Activated CD8-positive, alpha-beta T cell treated with anti-CD3 and anti-CD28 coated beads, Interleukin-2, amount 10 ng/mL, durations not matched to agents 7 days and 5 days (primary cell): Measurements from ENCODE around the gene ADK. TPM values are rescaled to one million over a fixed set of nuclear protein-coding genes. Genes with fewer than 3 reads are reported as not detected.

Experiments used
- ATAC-seq: fragments of 150-1000 bp; cut with Tn5 transposase; one replicate; pipeline ENCODE4 v1.10.0; 2021; ENCODE audit warnings: moderate library complexity
- CTCF ChIA-PET: fragments of 350-600 bp; sonication (Branson Sonifier 250); formaldehyde crosslinking; loops from one replicate; lab custom pipeline; 2021; ENCODE audit warnings: antibody characterized with exemption; lab: Charles Lee
- POLR2A ChIA-PET: fragments of 350-600 bp; sonication (Branson Sonifier 250); formaldehyde crosslinking; loops from one replicate; lab custom pipeline; 2021; ENCODE audit warnings: antibody characterized with exemption; lab: Charles Lee
- DNase-seq: peaks from one replicate; pipeline ENCODE4 v3.0.0-alpha.2; 2020
- H3K27ac Mint-ChIP-seq: one replicate; pipeline ENCODE4 v1.8.0; 2021; ENCODE audit warnings: mild to moderate bottlenecking, mixed read lengths
- H3K27me3 Mint-ChIP-seq: one replicate; pipeline ENCODE4 v1.8.0; 2021; ENCODE audit warnings: low read depth, mixed read lengths
- H3K36me3 Mint-ChIP-seq: one replicate; pipeline ENCODE4 v1.8.0; 2021; ENCODE audit warnings: low read depth, mixed read lengths
- H3K4me1 Mint-ChIP-seq: one replicate; pipeline ENCODE4 v1.8.0; 2021; ENCODE audit warnings: low read depth, mixed read lengths
- H3K4me3 Mint-ChIP-seq: one replicate; pipeline ENCODE4 v1.8.0; 2021; ENCODE audit warnings: mild to moderate bottlenecking, mixed read lengths
- H3K9me3 Mint-ChIP-seq: one replicate; pipeline ENCODE4 v1.8.0; 2022; ENCODE audit warnings: mixed read lengths; ENCODE audit not compliant: insufficient read depth
- total RNA-seq, 2 experiments: library from RNA; stranded (reverse); gene quantifications; one replicate each; pipeline ENCODE4 v1.2.3, GENCODE V29; 2021

The ADK gene
- total RNA-seq, 2 experiments from 2014 or later = 40.2 to 42.1 TPM

GRCh38 chr10:74738052-74738451 is 587.0 kb downstream of the ADK start:
- Mint-ChIP-seq H3K27ac (peak overlapping the region; percentile 97), H3K4me3 (no peak overlapping the region)
- POLR2A ChIA-PET = interaction anchor here (0.8 to 2.3 kb wide), 4 partner anchors 15 to 283 kb away, joined by 3 to 6 read pairs (median 4); partner anchors contain the start of gene KAT6B

GRCh38 chr10:74738542-74738941 is 587.5 kb downstream of the ADK start:
- POLR2A ChIA-PET = interaction anchor here (0.8 to 2.3 kb wide), 4 partner anchors 14 to 283 kb away, joined by 3 to 6 read pairs (median 4); partner anchors contain the start of gene KAT6B
- H3K4me1 Mint-ChIP-seq = peaks cover 34% of the 10 kb centered on the region
- H3K36me3 Mint-ChIP-seq = peaks cover 1% of the 10 kb centered on the region
- DNase-seq (no peak), ATAC-seq (peak; percentile 13)
- no peaks in the 10 kb centered on the region for H3K9me3 Mint-ChIP-seq
- peak overlapping the region; percentile 97 for H3K27ac Mint-ChIP-seq
- CTCF ChIA-PET = interaction anchor here (0.7 to 3.6 kb wide), 40 partner anchors 10 to 549 kb away, joined by 3 to 54 read pairs (median 4); partner anchors contain the start of genes COMTD1 and KAT6B
- no peaks in the 10 kb centered on the region for H3K27me3 Mint-ChIP-seq
- peak overlapping the region; percentile 69 for H3K4me3 Mint-ChIP-seq

More at GRCh38 chr10:74738052-74738451, 587.0 kb downstream of the ADK start:
- Mint-ChIP-seq H3K9me3 (no peaks in the 10 kb centered on the region), H3K36me3 (peaks cover 1% of the 10 kb centered on the region), H3K4me1 (peaks cover 34% of the 10 kb centered on the region), H3K27me3 (no peaks in the 10 kb centered on the region)
- CTCF ChIA-PET = interaction anchor here (0.7 to 3.6 kb wide), 35 partner anchors 11 to 503 kb away, joined by 3 to 54 read pairs (median 5); partner anchors contain the start of genes COMTD1 and KAT6B
- DNase-seq (no peak), ATAC-seq (no peak)

- DNase-seq = peak; percentile 84
- H3K4me3 Mint-ChIP-seq = peak overlapping the region; percentile 69
- peak; percentile 88 for ATAC-seq
- H3K9me3 Mint-ChIP-seq = no peaks in the 10 kb centered on the region
- no peaks in the 10 kb centered on the region for H3K27me3 Mint-ChIP-seq
- H3K4me1 Mint-ChIP-seq = peaks cover 34% of the 10 kb centered on the region
- ChIA-PET CTCF (interaction anchor here (0.6 to 3.6 kb wide), 46 partner anchors 10 to 550 kb away, joined by 3 to 54 read pairs (median 5); partner anchors contain the start of genes COMTD1 and KAT6B), POLR2A (interaction anchor here (0.5 to 2.3 kb wide), 6 partner anchors 18 to 1488 kb away, joined by 3 to 6 read pairs (median 4); partner anchors contain the start of gene KAT6B)
- peak overlapping the region; percentile 97 for H3K27ac Mint-ChIP-seq
- peaks cover 1% of the 10 kb centered on the region for H3K36me3 Mint-ChIP-seq
Observed at GRCh38 chr10:74738985-74739567, 588.1 kb downstream of the ADK start.

GRCh38 chr10:74743401-74743800 is 592.4 kb downstream of the ADK start:
- H3K9me3 Mint-ChIP-seq = no peaks in the 10 kb centered on the region
- no peak overlapping the region for H3K27ac Mint-ChIP-seq
- DNase-seq = no peak
- H3K27me3 Mint-ChIP-seq = no peaks in the 10 kb centered on the region
- CTCF ChIA-PET = no interaction called here
- H3K36me3 Mint-ChIP-seq = no peaks in the 10 kb centered on the region
- POLR2A ChIA-PET = no interaction called here
- no peak for ATAC-seq
- H3K4me3 Mint-ChIP-seq = no peak overlapping the region
- H3K4me1 Mint-ChIP-seq = peaks cover 24% of the 10 kb centered on the region

- Mint-ChIP-seq H3K27me3 (no peaks in the 10 kb centered on the region), H3K4me1 (peaks cover 5% of the 10 kb centered on the region), H3K9me3 (no peaks in the 10 kb centered on the region), H3K36me3 (no peaks in the 10 kb centered on the region), H3K4me3 (no peak overlapping the region), H3K27ac (no peak overlapping the region)
- CTCF ChIA-PET = interaction anchor here (1.1 kb wide), 2 partner anchors 9 to 300 kb away, joined by 3 to 4 read pairs; no protein-coding TSS in a partner anchor
- ATAC-seq = no peak
- POLR2A ChIA-PET = no interaction called here
- no peak for DNase-seq
Observed at GRCh38 chr10:74745449-74745848, 594.4 kb downstream of the ADK start.

GRCh38 chr10:74746813-74747212 is 595.8 kb downstream of the ADK start:
- H3K4me1 Mint-ChIP-seq = peaks cover 14% of the 10 kb centered on the region
- no peaks in the 10 kb centered on the region for H3K36me3 Mint-ChIP-seq
- no peak overlapping the region for H3K4me3 Mint-ChIP-seq
- no peaks in the 10 kb centered on the region for H3K27me3 Mint-ChIP-seq
- ChIA-PET POLR2A (no interaction called here), CTCF (interaction anchor here (5.9 kb wide), 1 partner anchor 8 kb away, joined by 27 read pairs; no protein-coding TSS in a partner anchor)
- H3K27ac Mint-ChIP-seq = no peak overlapping the region
- no peaks in the 10 kb centered on the region for H3K9me3 Mint-ChIP-seq
- no peak for ATAC-seq
- no peak for DNase-seq

GRCh38 chr10:74748468-74749031 is 597.5 kb downstream of the ADK start:
- POLR2A ChIA-PET = no interaction called here
- ATAC-seq (no peak), DNase-seq (no peak)
- Mint-ChIP-seq H3K27ac (no peak overlapping the region), H3K27me3 (no peaks in the 10 kb centered on the region), H3K4me3 (no peak overlapping the region), H3K9me3 (no peaks in the 10 kb centered on the region), H3K36me3 (no peaks in the 10 kb centered on the region), H3K4me1 (peaks cover 23% of the 10 kb centered on the region)
- CTCF ChIA-PET = interaction anchor here (5.9 kb wide), 1 partner anchor 9 kb away, joined by 27 read pairs; no protein-coding TSS in a partner anchor

- Mint-ChIP-seq H3K36me3 (peaks cover 2% of the 10 kb centered on the region), H3K27me3 (no peaks in the 10 kb centered on the region), H3K4me1 (peaks cover 41% of the 10 kb centered on the region), H3K9me3 (no peaks in the 10 kb centered on the region), H3K27ac (no peak overlapping the region), H3K4me3 (no peak overlapping the region)
- ATAC-seq (peak; percentile 52), DNase-seq (no peak)
- POLR2A ChIA-PET = no interaction called here
- CTCF ChIA-PET = interaction anchor here (0.7 to 5.9 kb wide), 7 partner anchors 12 to 487 kb away, joined by 3 to 27 read pairs (median 3); no protein-coding TSS in a partner anchor
Observed at GRCh38 chr10:74750848-74751274, 599.8 kb downstream of the ADK start.

- ChIA-PET POLR2A (interaction anchor here (1.1 kb wide), 1 partner anchor 14 kb away, joined by 3 read pairs; no protein-coding TSS in a partner anchor), CTCF (interaction anchor here (0.6 to 2.8 kb wide), 2 partner anchors 13 kb away, joined by 3 to 15 read pairs; no protein-coding TSS in a partner anchor)
- DNase-seq = no peak
- Mint-ChIP-seq H3K36me3 (peaks cover 2% of the 10 kb centered on the region), H3K4me1 (peaks cover 43% of the 10 kb centered on the region), H3K27ac (no peak overlapping the region), H3K9me3 (no peaks in the 10 kb centered on the region), H3K27me3 (no peaks in the 10 kb centered on the region), H3K4me3 (no peak overlapping the region)
- ATAC-seq = no peak
Observed at GRCh38 chr10:74752371-74753040, 601.5 kb downstream of the ADK start.

- no peaks in the 10 kb centered on the region for H3K27me3 Mint-ChIP-seq
- peak overlapping the region; percentile 83 for H3K27ac Mint-ChIP-seq
- ChIA-PET POLR2A (interaction anchor here (0.6 to 1.1 kb wide), 2 partner anchors 15 to 556 kb away, joined by 3 read pairs; no protein-coding TSS in a partner anchor), CTCF (interaction anchor here (1.0 to 2.8 kb wide), 4 partner anchors 8 to 267 kb away, joined by 3 to 15 read pairs (median 4); no protein-coding TSS in a partner anchor)
- ATAC-seq (no peak), DNase-seq (no peak)
- no peaks in the 10 kb centered on the region for H3K9me3 Mint-ChIP-seq
- peaks cover 43% of the 10 kb centered on the region for H3K4me1 Mint-ChIP-seq
- no peak overlapping the region for H3K4me3 Mint-ChIP-seq
- H3K36me3 Mint-ChIP-seq = peaks cover 2% of the 10 kb centered on the region
Observed at GRCh38 chr10:74753442-74754211, 602.6 kb downstream of the ADK start.
